EH (cell line): ENCODE measurements around the gene NPB.

ENCODE experiments used
- DNase-seq: peaks from one replicate; pipeline ENCODE4 v3.0.0-alpha.2; 2015; ENCODE audit warnings: low read depth

The NPB gene

GRCh38 chr17:81899514-81900166, 2.4 kb upstream of the NPB start:
- DNase-seq: no peak

- no peak for DNase-seq
These were observed 1.7 kb upstream of the NPB start for GRCh38 chr17:81900181-81900820.

GRCh38 chr17:81901167-81902022, 643 bp upstream of the NPB start:
- DNase-seq: no peak

- DNase-seq: no peak
These were observed 796 bp downstream of the NPB start for GRCh38 chr17:81902653-81903414.

GRCh38 chr17:81903415-81903831, 1.4 kb downstream of the NPB start:
- DNase-seq: no peak

GRCh38 chr17:81903896-81904599, 2.0 kb downstream of the NPB start:
- DNase-seq: no peak

- no peak for DNase-seq
These were observed 2.8 kb downstream of the NPB start for GRCh38 chr17:81904600-81905423.

GRCh38 chr17:81905424-81905875, 3.4 kb downstream of the NPB start:
- DNase-seq: no peak

- DNase-seq: no peak
These were observed 4.0 kb downstream of the NPB start for GRCh38 chr17:81905993-81906392.

- no peak for DNase-seq
These were observed 4.6 kb downstream of the NPB start for GRCh38 chr17:81906476-81907218.

GRCh38 chr17:81907219-81908145, 5.4 kb downstream of the NPB start:
- no peak for DNase-seq

GRCh38 chr17:81908793-81909192, 6.8 kb downstream of the NPB start:
- no peak for DNase-seq

- DNase-seq: no peak
These were observed 7.2 kb downstream of the NPB start for GRCh38 chr17:81909231-81909630.

GRCh38 chr17:81909966-81910839, 8.2 kb downstream of the NPB start:
- peak; percentile 36 for DNase-seq

GRCh38 chr17:81910840-81911276, 8.8 kb downstream of the NPB start:
- DNase-seq: no peak

GRCh38 chr17:81911277-81911961, 9.4 kb downstream of the NPB start, which contains the start of gene PCYT2:
Gene PCYT2 (minus strand): TSS chr17:81911399. CDS start chr17:81911355, 44 bp downstream.
- peak; percentile 83 for DNase-seq

GRCh38 chr17:81911969-81912368, 9.9 kb downstream of the NPB start:
- no peak for DNase-seq
